Skeletal muscle tissue (tissue), 4 donors: ENCODE measurements around the gene NYAP2. TPM values are rescaled to one million over a fixed set of nuclear protein-coding genes. Genes with fewer than 3 reads are reported as not detected.

Source experiments
- H3K27ac ChIP-seq: one replicate; pipeline ENCODE4 v1.7.0; 2013; ENCODE audit warnings: mild to moderate bottlenecking, low read depth, low read length, inconsistent platforms
- H3K27me3 ChIP-seq, 3 donors: one replicate each; pipeline ENCODE4 v1.7.0; 2013; ENCODE audit warnings: low read length in 3 of 3; ENCODE audit not compliant: control insufficient read depth in 3 of 3, insufficient read depth in 3 of 3
- H3K36me3 ChIP-seq, 3 donors: one replicate each; pipeline ENCODE4 v1.7.0; 2013; ENCODE audit warnings: low read length in 3 of 3; ENCODE audit not compliant: control insufficient read depth in 3 of 3, insufficient read depth in 3 of 3
- H3K4me1 ChIP-seq, 3 donors: one replicate each; pipeline ENCODE4 v1.7.0; 2013; ENCODE audit warnings: low read length in 3 of 3, mild to moderate bottlenecking in 3 of 3; ENCODE audit not compliant: control insufficient read depth in 3 of 3, insufficient read depth in 3 of 3
- H3K4me3 ChIP-seq, 3 donors: one replicate each; pipeline ENCODE4 v1.7.0; 2013; ENCODE audit warnings: low read length in 3 of 3
- H3K9ac ChIP-seq, 3 donors: one replicate each; pipeline ENCODE4 v1.7.0; 2013; ENCODE audit warnings: low read length in 3 of 3, mild to moderate bottlenecking in 3 of 3, moderate library complexity in 2 of 3, low read depth in 1 of 3
- H3K9me3 ChIP-seq, 3 donors: one replicate each; pipeline ENCODE4 v1.7.0; 2013; ENCODE audit warnings: low read length in 3 of 3; ENCODE audit not compliant: control insufficient read depth in 3 of 3
- total RNA-seq: library from RNA; depleted of rRNA; stranded (reverse); fragments of >200 nt; gene quantifications from one replicate; pipeline ENCODE4 v1.2.3, GENCODE V29; 2014
- donor health status: Osteomylitis.

NYAP2 gene
- total RNA-seq, result 0.52 TPM

- no peaks in the 10 kb centered on the region for H3K27me3 ChIP-seq
- no peak within 1 kb of the TSS for H3K9ac ChIP-seq
- no peak within 1 kb of the TSS for H3K27ac ChIP-seq
- H3K9me3 ChIP-seq, result no peaks in the 10 kb centered on the region
- H3K4me3 ChIP-seq, result no peak within 1 kb of the TSS
- no peaks in the 10 kb centered on the region for H3K36me3 ChIP-seq
- no peaks in the 10 kb centered on the region for H3K4me1 ChIP-seq
Measured at GRCh38 chr2:225399504-225399903, at the start of gene NYAP2. Gene NYAP2 (plus strand): TSS chr2:225399710. CDS start chr2:225408881, 9,171 bp downstream.

DNA sequence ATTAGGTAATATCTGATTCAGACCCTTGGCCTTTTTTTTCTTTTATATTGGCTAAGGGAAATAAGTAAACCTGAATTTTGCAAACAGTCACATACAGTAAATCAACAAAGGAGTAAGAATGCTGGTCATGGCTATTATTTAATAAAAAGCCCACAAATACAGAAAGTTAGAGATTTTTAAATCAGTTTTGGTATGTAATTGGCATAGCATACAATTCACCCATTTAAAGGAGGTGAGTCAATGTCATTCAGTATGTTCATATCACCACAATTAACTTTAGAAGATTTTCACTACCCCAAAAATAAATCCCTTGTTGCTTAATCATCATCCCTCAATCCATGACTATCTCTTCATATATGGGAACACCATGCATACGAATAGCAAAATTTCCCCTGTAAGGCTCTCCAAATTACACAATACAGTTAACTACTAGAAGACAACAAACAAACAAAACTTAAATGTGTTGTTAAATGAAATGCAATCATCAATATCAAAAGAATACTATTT lies 45.9 kb upstream of the NYAP2 start:
- Histone ChIP-seq H3K4me3 (no peak overlapping the region), H3K27ac (no peak overlapping the region), H3K27me3 (no peaks in the 10 kb centered on the region), H3K4me1 (no peaks in the 10 kb centered on the region), H3K9ac (no peak overlapping the region), H3K9me3 (no peaks in the 10 kb centered on the region), H3K36me3 (no peaks in the 10 kb centered on the region)

DNA sequence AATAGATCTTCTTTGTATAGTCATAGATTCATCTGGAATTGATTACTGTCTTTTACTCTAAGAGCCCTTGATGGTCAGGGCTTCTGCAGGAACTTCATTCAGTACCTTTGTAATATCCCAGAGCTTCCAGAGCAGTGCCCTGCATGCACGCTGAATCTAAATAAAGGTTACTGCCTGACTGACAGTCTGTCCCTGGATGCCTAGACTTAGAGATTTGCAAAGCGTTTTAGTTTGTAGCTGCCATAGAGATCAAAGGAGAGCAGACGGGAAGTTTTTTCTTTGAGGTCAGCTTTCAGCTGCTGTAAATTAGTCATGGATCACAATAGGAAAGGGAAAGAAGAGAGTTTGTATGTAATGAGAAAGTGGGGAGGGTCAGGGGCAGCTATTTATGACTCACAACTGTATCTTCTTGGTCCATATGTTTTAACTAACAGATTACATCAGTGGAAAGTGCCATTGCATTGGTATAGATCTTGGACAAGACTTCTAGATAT lies 45.2 kb upstream of the NYAP2 start:
- H3K4me3 ChIP-seq, result no peak overlapping the region
- no peaks in the 10 kb centered on the region for H3K4me1 ChIP-seq
- no peaks in the 10 kb centered on the region for H3K36me3 ChIP-seq
- no peaks in the 10 kb centered on the region for H3K27me3 ChIP-seq
- no peaks in the 10 kb centered on the region for H3K9me3 ChIP-seq
- no peak overlapping the region for H3K27ac ChIP-seq
- H3K9ac ChIP-seq, result no peak overlapping the region

DNA sequence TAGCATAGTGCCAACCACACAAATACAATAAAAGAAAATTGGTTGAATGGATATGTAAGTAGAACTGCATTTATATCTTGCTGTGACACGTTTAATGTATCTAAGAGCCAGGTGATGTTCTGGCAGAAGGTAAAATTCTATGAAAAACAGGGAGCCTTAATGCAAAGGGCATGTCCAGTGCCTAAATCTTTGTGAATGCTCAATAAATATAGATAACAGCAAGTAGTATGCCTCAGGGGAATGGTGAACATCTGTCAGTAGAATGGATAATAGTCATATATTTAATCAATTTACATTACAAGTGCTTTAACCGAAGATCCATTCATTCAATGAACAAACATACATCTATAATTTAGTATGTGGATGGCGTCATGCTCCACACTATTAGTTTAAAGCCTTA lies 43.7 kb upstream of the NYAP2 start:
- Histone ChIP-seq H3K36me3 (no peaks in the 10 kb centered on the region), H3K4me3 (no peak overlapping the region), H3K9ac (no peak overlapping the region), H3K27me3 (no peaks in the 10 kb centered on the region), H3K9me3 (no peaks in the 10 kb centered on the region), H3K27ac (no peak overlapping the region), H3K4me1 (no peaks in the 10 kb centered on the region)

DNA sequence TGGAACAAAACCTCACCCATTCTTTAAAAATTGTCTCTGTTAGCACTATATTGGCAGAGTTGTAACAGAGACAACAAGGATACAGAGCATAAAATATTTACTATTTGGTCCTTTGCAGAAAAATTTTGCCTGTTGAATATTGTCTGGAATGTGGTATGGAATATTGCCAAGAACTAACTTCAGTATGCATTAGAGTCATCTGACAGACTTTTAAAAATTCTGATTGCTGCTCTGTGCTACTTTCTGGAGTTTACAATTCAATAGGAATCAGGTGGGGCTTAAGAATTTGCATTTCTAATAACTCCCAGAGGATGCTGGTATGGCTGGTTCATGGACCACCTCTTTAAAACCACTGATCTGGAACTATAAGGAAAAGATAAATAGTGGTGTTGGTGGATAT lies 32.8 kb upstream of the NYAP2 start:
- H3K4me3 ChIP-seq, result no peak overlapping the region
- no peaks in the 10 kb centered on the region for H3K36me3 ChIP-seq
- H3K9ac ChIP-seq, result no peak overlapping the region
- no peaks in the 10 kb centered on the region for H3K27me3 ChIP-seq
- H3K27ac ChIP-seq, result no peak overlapping the region
- no peaks in the 10 kb centered on the region for H3K9me3 ChIP-seq
- no peaks in the 10 kb centered on the region for H3K4me1 ChIP-seq

GRCh38 chr2:225367482-225367881 lies 32.0 kb upstream of the NYAP2 start:
- H3K4me3 ChIP-seq, result no peak overlapping the region
- no peaks in the 10 kb centered on the region for H3K4me1 ChIP-seq
- H3K36me3 ChIP-seq, result no peaks in the 10 kb centered on the region
- no peaks in the 10 kb centered on the region for H3K27me3 ChIP-seq
- H3K9me3 ChIP-seq, result no peaks in the 10 kb centered on the region
- H3K9ac ChIP-seq, result no peak overlapping the region
- H3K27ac ChIP-seq, result no peak overlapping the region

GRCh38 chr2:225378984-225379383 lies 20.5 kb upstream of the NYAP2 start:
- Histone ChIP-seq H3K27ac (no peak overlapping the region), H3K9ac (no peak overlapping the region), H3K36me3 (no peaks in the 10 kb centered on the region), H3K9me3 (no peaks in the 10 kb centered on the region), H3K27me3 (no peaks in the 10 kb centered on the region), H3K4me1 (no peaks in the 10 kb centered on the region), H3K4me3 (no peak overlapping the region)

DNA sequence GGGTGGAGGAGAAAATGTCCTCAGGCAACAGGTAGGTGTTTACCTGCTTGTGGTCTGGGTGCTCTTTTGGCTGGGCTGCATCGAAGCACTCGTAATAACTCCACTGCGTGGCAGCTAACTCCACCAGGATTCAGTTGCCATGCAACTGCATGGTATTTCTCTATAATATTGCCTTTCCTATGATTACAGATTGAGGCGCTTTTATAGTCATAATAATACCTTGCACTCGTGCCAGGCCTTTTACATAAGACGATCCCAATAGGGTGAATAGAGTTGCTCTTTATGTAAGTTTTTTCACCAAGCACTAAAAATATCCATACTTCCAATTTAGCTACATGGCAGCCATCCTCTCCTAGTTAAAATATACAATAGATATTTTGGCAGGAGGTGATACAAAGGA lies 19.7 kb upstream of the NYAP2 start:
- H3K27ac ChIP-seq, result no peak overlapping the region

DNA sequence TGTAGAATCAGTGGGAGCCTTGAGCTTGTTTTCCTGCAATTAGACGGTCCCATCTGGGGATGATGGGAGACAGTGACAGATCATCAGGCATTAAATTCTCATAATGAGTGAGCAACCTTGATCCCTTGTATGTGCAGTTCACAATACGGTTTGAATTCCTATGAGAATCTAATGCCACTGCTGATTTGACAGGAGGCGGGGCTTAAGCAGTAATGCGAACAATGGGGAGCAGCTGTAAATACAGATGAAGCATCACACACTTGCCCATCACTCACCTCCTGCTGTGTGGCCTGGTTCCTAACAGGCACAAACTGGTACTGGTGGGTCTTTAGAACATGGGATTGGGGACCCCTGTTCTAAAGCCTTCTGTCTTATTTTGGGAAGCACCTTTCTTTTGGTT lies 17.9 kb upstream of the NYAP2 start:
- H3K4me3 ChIP-seq, result no peak overlapping the region
- no peaks in the 10 kb centered on the region for H3K4me1 ChIP-seq
- no peak overlapping the region for H3K27ac ChIP-seq
- H3K9me3 ChIP-seq, result no peaks in the 10 kb centered on the region
- H3K27me3 ChIP-seq, result no peaks in the 10 kb centered on the region
- no peak overlapping the region for H3K9ac ChIP-seq
- H3K36me3 ChIP-seq, result no peaks in the 10 kb centered on the region

More for the DNA sequence above, 19.7 kb upstream of the NYAP2 start:
- Histone ChIP-seq H3K4me1 (no peaks in the 10 kb centered on the region), H3K27me3 (no peaks in the 10 kb centered on the region), H3K4me3 (no peak overlapping the region), H3K36me3 (no peaks in the 10 kb centered on the region), H3K9me3 (no peaks in the 10 kb centered on the region), H3K9ac (no peak overlapping the region)

DNA sequence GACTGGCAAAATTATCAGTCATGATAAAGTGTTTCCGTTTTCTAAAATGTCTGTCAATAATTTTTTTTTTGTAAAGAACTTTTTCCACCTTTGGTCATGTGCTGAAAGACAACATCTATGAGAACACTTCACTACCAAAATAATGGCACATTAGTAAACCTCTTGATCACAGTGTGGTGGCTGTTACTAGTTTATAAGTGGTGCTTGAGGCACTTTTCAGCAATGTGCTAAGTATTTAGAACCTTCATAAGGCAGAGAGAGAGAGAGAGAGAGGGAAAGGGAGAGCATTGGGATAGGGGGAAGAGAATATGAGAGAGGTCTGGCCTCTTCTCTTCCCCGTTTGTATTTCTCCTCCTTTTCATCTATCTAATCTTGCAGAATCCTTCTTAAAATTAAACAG lies 1.1 kb upstream of the NYAP2 start:
- Histone ChIP-seq H3K9me3 (no peaks in the 10 kb centered on the region), H3K4me3 (no peak overlapping the region), H3K9ac (no peak overlapping the region), H3K36me3 (no peaks in the 10 kb centered on the region), H3K27me3 (no peaks in the 10 kb centered on the region), H3K4me1 (no peaks in the 10 kb centered on the region), H3K27ac (no peak overlapping the region)
